ENCODE results near the gene CENPX.
A peak's percentile ranks its signal among the peaks of the same experiment; 100 is the strongest.
"Not testable (repeated sequence)": the region's sequence is repeated elsewhere in the genome, so short reads cannot be mapped to it uniquely, and the experiment has no call there.

The CENPX gene

DNA sequence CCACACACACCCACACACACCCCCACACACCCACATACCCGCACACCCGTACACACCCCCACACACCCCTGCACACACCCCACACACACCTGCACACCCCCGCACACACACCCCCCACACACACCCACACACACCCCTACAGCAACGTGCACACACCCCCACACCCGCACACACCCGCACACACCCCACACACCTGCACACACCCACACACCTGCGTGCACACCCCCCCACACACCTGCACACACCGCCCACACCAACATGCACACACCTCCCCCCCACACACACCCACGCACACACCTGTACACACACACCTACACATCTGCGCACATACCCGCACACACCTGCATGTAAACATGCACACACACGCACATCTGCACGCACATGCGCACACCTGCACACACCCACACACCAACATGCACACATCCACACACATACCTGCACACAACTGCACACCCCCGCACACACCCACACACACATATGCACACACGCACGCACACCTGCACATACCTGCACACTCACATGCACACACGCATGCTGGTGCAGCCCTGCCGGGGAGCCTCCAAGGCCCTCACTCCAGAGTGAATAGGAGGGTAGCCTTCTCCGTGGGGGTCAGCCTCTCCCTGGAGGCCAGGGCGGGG lies 37.8 kb downstream of the CENPX start:
- Histone ChIP-seq H3K4me3 (ENCODE audit: low read length) (no peak overlapping the region), H3K36me3 (ENCODE audit: control insufficient read depth, low read depth, low read length) (peaks cover 18% of the 10 kb centered on the region), H3K9me3 (ENCODE audit: control insufficient read depth, low read depth, low read length) (no peaks in the 10 kb centered on the region), H3K9ac (ENCODE audit: low read length) (no peak overlapping the region), H3K4me1 (ENCODE audit: control insufficient read depth, low read depth, low read length) (no peaks in the 10 kb centered on the region), H3K27me3 (ENCODE audit: control insufficient read depth, insufficient read depth, low read length) (no peaks in the 10 kb centered on the region), H3K27ac (ENCODE audit: low read length) (no peak overlapping the region)

DNA sequence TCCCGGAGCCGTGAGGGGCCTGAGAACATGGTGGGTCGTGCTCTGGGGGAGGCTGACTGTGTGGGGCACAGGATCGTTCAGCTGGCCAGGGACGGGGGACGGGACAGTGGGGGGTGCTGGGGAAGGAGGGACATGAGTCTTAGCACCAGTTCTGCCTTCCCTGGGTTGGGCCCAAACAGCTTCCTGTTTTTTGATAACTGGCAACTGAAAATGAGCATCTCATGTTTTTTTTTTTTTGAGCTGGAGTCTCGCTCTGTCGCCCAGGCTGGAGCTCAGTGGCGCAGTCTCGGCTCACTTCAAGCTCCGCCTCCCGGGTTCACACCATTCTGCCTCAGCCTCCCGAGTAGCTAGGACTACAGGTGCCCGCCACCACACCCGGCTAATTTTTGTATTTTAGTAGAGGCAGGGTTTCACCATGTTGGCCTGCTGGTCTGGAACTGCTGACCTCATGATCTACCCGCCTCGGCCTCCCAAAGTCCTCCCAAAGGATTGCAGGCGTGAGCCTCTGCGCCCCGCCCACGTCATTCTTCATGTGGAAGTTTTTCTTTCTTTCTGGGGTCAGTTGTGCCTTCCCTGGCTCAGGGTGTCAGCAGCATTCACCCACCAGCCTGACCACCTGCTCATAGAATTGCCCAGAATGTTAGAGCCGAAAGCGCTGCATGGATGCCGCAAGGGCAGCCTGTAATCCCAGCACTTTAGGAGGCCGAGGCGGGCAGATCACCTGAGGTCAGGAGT lies 38.9 kb downstream of the CENPX start:
- H3K36me3 ChIP-seq (ENCODE audit: control insufficient read depth, low read depth, low read length) = peaks cover 24% of the 10 kb centered on the region
- no peaks in the 10 kb centered on the region for H3K27me3 ChIP-seq (ENCODE audit: control insufficient read depth, insufficient read depth, low read length)
- no peaks in the 10 kb centered on the region for H3K9me3 ChIP-seq (ENCODE audit: control insufficient read depth, low read depth, low read length)
- no peak overlapping the region for H3K27ac ChIP-seq (ENCODE audit: low read length)
- no peak overlapping the region for H3K4me3 ChIP-seq (ENCODE audit: low read length)
- no peak overlapping the region for H3K9ac ChIP-seq (ENCODE audit: low read length)
- H3K4me1 ChIP-seq (ENCODE audit: control insufficient read depth, low read depth, low read length) = no peaks in the 10 kb centered on the region

DNA sequence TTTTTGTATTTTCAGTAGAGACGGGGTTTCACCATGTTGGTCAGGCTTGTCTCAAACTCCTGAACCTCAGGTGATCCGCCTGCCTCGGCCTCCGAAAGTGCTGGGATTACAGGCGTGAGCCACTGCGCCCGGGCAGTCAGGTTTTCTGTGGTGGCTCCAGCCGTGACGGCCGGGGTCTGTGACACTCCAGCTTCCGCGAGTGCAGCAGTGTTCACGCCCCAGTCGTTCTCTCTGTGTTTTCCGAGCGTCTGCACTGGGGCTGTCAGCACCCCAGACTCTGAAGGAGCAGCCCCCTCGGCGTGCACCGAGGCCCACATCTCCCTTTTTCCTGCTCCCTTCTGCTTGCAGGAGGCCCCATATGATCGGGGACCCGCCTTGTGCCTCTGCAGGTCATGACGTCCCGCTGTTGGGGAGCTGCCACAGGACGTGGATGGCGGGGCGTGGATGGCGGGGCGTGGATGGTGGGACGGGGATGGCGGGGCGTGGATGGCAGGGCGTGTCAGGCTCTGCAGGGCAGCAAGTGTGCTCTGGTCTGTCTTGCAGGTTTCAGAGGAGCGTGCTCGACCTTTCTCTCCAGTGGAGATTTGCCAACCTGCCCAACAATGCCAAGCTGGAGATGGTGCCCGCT lies 39.6 kb downstream of the CENPX start:
- Histone ChIP-seq H3K36me3 (ENCODE audit: control insufficient read depth, low read depth, low read length) (peaks cover 24% of the 10 kb centered on the region), H3K9me3 (ENCODE audit: control insufficient read depth, low read depth, low read length) (no peaks in the 10 kb centered on the region), H3K9ac (ENCODE audit: low read length) (no peak overlapping the region), H3K27me3 (ENCODE audit: control insufficient read depth, insufficient read depth, low read length) (no peaks in the 10 kb centered on the region), H3K27ac (ENCODE audit: low read length) (no peak overlapping the region), H3K4me3 (ENCODE audit: low read length) (no peak overlapping the region), H3K4me1 (ENCODE audit: control insufficient read depth, low read depth, low read length) (no peaks in the 10 kb centered on the region)

DNA sequence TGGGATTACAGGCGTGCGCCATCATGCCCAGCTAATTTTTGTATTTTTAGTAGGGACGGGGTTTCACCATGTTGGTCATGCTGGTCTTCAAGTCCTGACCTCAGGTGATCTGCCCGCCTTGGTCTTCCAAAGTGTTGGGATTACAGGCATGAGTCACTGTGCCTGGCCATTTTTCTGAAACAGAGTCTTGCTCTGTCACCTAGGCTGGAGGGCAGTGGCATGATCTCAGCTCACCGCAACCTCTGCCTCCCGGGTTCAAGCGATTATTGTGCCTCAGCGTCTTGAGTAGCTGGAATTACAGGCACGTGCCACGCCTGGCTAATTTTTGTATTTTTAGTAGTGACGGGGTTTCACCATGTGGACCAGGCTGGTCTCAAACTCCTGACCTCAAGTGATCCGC lies 41.2 kb downstream of the CENPX start:
- peaks cover 24% of the 10 kb centered on the region for H3K36me3 ChIP-seq (ENCODE audit: control insufficient read depth, low read depth, low read length)
- H3K4me3 ChIP-seq (ENCODE audit: low read length); H3K9me3 ChIP-seq (ENCODE audit: control insufficient read depth, low read depth, low read length); H3K27me3 ChIP-seq (ENCODE audit: control insufficient read depth, insufficient read depth, low read length); H3K4me1 ChIP-seq (ENCODE audit: control insufficient read depth, low read depth, low read length); H3K27ac ChIP-seq (ENCODE audit: low read length); H3K9ac ChIP-seq (ENCODE audit: low read length): not testable (repeated sequence)

DNA sequence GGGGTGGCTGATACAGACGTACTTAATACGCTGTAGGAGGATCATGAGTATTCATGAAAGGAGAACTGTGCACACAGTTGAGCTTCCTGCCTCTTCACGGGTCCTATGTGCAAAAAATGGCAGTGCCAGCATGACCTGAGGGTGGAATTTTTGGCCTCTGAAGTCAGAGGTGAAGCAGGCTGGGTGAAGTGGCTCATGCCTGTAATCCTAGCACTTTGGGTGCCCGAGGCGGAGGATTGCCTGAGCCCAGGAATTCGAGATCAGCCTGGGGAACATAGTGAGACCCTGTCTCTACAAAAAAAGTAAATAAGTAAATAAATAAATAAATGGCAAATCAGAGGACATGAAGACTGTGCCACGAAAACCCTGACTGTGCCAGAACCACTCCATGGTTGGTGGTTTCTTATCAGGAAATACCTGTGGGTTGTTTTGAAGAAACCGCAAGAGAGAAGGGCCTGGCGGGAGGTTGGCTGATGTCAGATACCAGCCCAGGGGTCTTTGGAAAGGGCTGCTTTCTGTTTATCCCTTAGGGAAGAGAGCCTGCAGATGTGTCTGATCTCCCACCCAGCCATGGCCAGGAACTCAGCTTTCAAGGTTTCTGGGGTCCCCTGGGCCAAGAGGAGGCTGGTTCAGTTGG lies 41.9 kb downstream of the CENPX start:
- Histone ChIP-seq H3K27ac (ENCODE audit: low read length) (no peak overlapping the region), H3K9ac (ENCODE audit: low read length) (no peak overlapping the region), H3K27me3 (ENCODE audit: control insufficient read depth, insufficient read depth, low read length) (peaks cover 13% of the 10 kb centered on the region), H3K4me1 (ENCODE audit: control insufficient read depth, low read depth, low read length) (peaks cover 4% of the 10 kb centered on the region), H3K9me3 (ENCODE audit: control insufficient read depth, low read depth, low read length) (no peaks in the 10 kb centered on the region), H3K36me3 (ENCODE audit: control insufficient read depth, low read depth, low read length) (peaks cover 22% of the 10 kb centered on the region), H3K4me3 (ENCODE audit: low read length) (no peak overlapping the region)

DNA sequence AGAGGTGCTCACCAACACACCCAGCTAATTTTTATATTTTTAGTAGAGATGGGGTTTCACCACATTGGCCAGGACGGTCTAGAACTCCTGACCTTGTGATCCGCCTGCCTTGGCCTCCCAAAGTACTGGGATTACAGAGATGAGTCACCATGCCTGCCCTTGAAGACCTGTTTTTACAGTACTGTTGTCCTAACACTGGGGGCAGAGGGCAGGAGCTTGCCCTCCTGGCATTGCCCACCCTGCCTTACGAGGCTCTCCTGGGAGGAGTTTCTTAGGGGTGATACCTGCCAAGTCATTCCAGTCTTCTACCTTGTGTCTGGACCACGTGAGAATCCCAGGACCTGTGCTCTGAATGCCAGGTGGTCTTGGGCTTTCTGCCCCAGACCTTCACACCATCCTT lies 42.6 kb downstream of the CENPX start:
- no peak overlapping the region for H3K27ac ChIP-seq (ENCODE audit: low read length)
- H3K9ac ChIP-seq (ENCODE audit: low read length) = no peak overlapping the region
- H3K9me3 ChIP-seq (ENCODE audit: control insufficient read depth, low read depth, low read length) = no peaks in the 10 kb centered on the region

DNA sequence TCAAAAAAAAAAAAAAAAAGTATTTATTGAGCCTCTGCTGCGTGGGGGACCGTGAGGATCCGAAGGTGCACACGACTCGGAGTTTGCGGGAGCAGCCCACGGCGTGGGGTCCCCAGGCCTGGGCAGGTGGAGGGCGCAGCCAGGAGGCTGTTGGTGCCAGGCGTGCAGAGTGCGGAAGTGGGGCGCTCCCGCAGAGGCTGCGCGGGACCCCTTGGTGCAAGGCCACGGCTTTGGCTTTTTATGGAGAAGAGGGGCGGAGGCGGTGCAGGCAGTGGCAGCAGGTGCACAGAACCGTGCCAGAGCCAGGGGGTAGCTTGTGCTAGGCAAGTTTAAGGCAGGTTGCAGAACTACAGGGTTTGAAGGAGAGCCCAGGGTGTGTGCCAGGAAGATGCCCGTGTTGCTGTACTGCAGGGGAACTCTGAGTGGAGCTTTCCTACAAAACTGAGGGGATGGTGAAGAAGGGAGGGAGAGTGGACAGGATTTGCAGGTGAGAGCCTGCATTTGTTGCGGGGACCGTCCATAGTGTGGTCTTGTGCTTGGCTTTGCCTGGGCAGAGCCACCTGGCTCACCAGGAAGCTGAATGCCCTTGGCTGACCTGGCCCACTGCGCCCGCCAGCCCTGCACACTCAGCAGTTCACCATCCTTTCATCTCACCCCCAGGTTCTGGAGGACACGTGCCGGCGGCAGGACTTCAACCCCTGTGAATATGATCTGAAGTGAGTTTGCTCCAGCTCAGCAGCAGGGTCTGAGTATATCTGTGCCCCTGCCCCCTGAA lies 44.0 kb downstream of the CENPX start:
- H3K36me3 ChIP-seq (ENCODE audit: control insufficient read depth, low read depth, low read length) = peaks cover 10% of the 10 kb centered on the region
- H3K9me3 ChIP-seq (ENCODE audit: control insufficient read depth, low read depth, low read length) = no peaks in the 10 kb centered on the region
- H3K9ac ChIP-seq (ENCODE audit: low read length) = peak overlapping the region; percentile 83
- peaks cover 4% of the 10 kb centered on the region for H3K4me1 ChIP-seq (ENCODE audit: control insufficient read depth, low read depth, low read length)
- H3K4me3 ChIP-seq (ENCODE audit: low read length) = peak overlapping the region; percentile 84
- H3K27ac ChIP-seq (ENCODE audit: low read length) = no peak overlapping the region
- H3K27me3 ChIP-seq (ENCODE audit: control insufficient read depth, insufficient read depth, low read length) = peaks cover 21% of the 10 kb centered on the region

More for the DNA sequence above, 42.6 kb downstream of the CENPX start:
- H3K27me3 ChIP-seq (ENCODE audit: control insufficient read depth, insufficient read depth, low read length) = peaks cover 19% of the 10 kb centered on the region
- H3K4me3 ChIP-seq (ENCODE audit: low read length) = no peak overlapping the region
- peaks cover 4% of the 10 kb centered on the region for H3K4me1 ChIP-seq (ENCODE audit: control insufficient read depth, low read depth, low read length)
- H3K36me3 ChIP-seq (ENCODE audit: control insufficient read depth, low read depth, low read length) = peaks cover 15% of the 10 kb centered on the region

DNA sequence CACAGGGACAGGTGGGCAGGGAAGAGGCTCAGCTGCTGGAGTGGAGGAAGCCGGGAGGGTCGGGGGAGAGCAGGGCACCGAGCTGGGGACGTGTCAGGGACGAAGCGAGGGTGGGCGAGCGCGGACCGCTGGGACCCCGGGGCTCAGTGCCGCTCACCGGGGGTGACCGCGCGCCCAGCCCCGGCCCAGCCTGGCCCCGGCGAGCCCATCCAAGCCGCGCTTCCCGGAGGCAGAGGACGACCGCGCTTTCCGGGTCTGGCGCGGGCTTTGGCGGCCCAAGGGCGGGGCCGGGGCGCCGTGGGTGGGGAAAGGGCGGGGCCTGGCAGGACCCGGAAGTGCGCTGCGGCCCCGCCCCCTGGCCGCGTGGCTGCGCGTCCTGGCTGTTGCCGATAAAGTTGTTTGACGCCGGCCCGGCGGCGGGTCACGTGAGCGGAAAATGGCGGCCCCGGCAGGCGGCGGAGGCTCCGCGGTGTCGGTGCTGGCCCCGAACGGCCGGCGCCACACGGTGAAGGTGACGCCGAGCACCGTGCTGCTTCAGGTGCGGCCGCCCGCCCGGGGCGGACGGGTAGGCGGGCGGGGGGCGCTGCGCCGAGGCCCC lies 45.4 kb downstream of the CENPX start, which contains the start of gene ASPSCR1:
Gene ASPSCR1 (plus strand): TSS at position 419 of the 598 bp plus-strand sequence. CDS start 18 bp downstream, at position 437.
- no peaks in the 10 kb centered on the region for H3K9me3 ChIP-seq (ENCODE audit: control insufficient read depth, low read depth, low read length)
- H3K9ac ChIP-seq (ENCODE audit: low read length) = peak within 1 kb of the TSS; percentile 83
- H3K36me3 ChIP-seq (ENCODE audit: control insufficient read depth, low read depth, low read length) = peaks cover 10% of the 10 kb centered on the region
- peak within 1 kb of the TSS; percentile 84 for H3K4me3 ChIP-seq (ENCODE audit: low read length)
- peaks cover 4% of the 10 kb centered on the region for H3K4me1 ChIP-seq (ENCODE audit: control insufficient read depth, low read depth, low read length)
- peaks cover 21% of the 10 kb centered on the region for H3K27me3 ChIP-seq (ENCODE audit: control insufficient read depth, insufficient read depth, low read length)
- H3K27ac ChIP-seq (ENCODE audit: low read length) = no peak within 1 kb of the TSS

DNA sequence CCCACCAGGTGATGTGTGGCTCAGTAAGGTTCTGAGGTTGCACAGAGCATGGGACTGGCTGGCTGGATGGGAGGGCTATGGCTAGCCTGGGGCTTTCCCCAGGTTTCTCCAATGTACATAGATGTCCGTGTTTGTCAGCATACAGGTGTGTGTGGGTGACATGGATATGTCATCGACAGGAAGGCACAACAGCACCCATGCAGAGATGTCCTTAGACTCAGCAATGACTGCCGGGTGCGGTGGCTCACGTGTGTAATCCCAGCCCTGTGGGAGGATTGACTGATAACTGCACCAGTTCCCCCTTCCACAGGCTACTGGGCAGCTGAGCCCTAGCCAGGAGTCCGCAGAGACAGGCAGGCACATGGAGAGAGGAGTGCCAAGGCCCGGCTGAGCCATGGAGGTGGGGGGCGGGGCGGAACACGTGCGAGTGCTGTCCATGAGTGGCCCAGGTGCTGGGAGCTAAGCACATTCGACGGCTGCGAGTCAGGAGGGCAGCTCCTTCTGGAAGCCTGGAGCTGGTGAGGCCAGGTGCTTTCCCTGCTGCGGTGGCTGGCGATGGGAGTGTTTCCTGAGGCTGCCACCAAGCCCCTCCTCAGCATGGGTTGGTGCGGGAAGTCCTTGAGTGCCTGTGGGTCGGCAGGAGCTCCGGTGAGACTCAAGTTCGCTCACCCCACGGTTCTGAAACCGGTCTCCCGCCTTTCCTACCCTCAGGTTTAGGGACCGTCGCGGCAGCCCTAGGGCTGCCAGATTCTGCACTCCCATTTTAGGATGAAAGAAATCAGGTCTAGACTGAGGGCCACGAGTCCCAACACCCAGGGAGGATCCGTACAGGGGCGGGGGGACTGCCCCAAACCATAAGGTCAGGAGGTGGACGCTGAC lies 46.1 kb downstream of the CENPX start:
- H3K36me3 ChIP-seq (ENCODE audit: control insufficient read depth, low read depth, low read length) = peaks cover 10% of the 10 kb centered on the region
- peak overlapping the region; percentile 84 for H3K4me3 ChIP-seq (ENCODE audit: low read length)
- H3K27ac ChIP-seq (ENCODE audit: low read length) = no peak overlapping the region
- peaks cover 4% of the 10 kb centered on the region for H3K4me1 ChIP-seq (ENCODE audit: control insufficient read depth, low read depth, low read length)
- no peaks in the 10 kb centered on the region for H3K9me3 ChIP-seq (ENCODE audit: control insufficient read depth, low read depth, low read length)
- H3K9ac ChIP-seq (ENCODE audit: low read length) = peak overlapping the region; percentile 83
- peaks cover 22% of the 10 kb centered on the region for H3K27me3 ChIP-seq (ENCODE audit: control insufficient read depth, insufficient read depth, low read length)

DNA sequence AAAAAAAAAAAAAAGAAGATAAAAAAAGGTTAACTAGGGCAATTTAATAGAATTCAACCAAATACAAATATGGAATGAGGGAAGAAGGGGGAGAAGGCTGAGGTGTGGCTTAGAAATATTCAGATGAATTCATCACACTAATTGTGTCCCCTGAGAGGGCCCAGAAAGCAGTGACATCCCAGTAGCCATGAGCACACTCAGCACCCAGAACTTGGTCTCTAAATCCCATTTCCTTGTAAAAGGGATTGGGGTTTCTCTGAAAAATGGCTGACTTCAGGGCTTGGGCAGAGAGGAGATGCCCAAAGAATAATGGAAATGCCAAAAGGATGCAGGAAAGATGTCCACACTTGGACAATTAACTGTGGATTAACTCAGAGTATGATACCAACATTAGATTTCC lies 49.2 kb downstream of the CENPX start:
- Histone ChIP-seq H3K9me3 (ENCODE audit: control insufficient read depth, low read depth, low read length) (no peaks in the 10 kb centered on the region), H3K36me3 (ENCODE audit: control insufficient read depth, low read depth, low read length) (no peaks in the 10 kb centered on the region), H3K27ac (ENCODE audit: low read length) (no peak overlapping the region), H3K4me1 (ENCODE audit: control insufficient read depth, low read depth, low read length) (peaks cover 4% of the 10 kb centered on the region), H3K9ac (ENCODE audit: low read length) (no peak overlapping the region), H3K4me3 (ENCODE audit: low read length) (no peak overlapping the region), H3K27me3 (ENCODE audit: control insufficient read depth, insufficient read depth, low read length) (peaks cover 37% of the 10 kb centered on the region)

Measured in iPS-18a (cell line).